Neutrophil (primary cell): Measurements from ENCODE around the gene STK11.

Experiments
- H3K27ac ChIP-seq: fragments of 200-600 bp; sonication (generic); 2 replicates; pipeline ENCODE4 v1.5.1; 2016; ENCODE audit warnings: mild to moderate bottlenecking, moderate library complexity
- H3K27me3 ChIP-seq: fragments of 200-600 bp; sonication (generic); 2 replicates; pipeline ENCODE4 v1.6.0; 2016; ENCODE audit warnings: mild to moderate bottlenecking
- H3K36me3 ChIP-seq: fragments of 200-600 bp; sonication (generic); 2 replicates; pipeline ENCODE4 v1.5.1; 2017
- H3K4me1 ChIP-seq, 2 experiments: fragments of 200-600 bp in 1 of 2; sonication (generic) in 1 of 2; 1 replicate in 1 of 2; 2 replicates in 1 of 2; pipeline versions ENCODE4 v1.5.1 to v1.6.1; 2013 to 2016; ENCODE audit warnings: low read depth in 1 of 2, low read length in 1 of 2, mild to moderate bottlenecking in 1 of 2, moderate library complexity in 1 of 2; ENCODE audit not compliant: control insufficient read depth in 1 of 2, insufficient read depth in 1 of 2
- H3K4me3 ChIP-seq, 2 experiments: fragments of 200-600 bp in 1 of 2; sonication (generic) in 1 of 2; 1 replicate in 1 of 2; 2 replicates in 1 of 2; pipeline ENCODE4 v1.5.1; 2013 to 2016; ENCODE audit warnings: low read depth in 1 of 2, low read length in 1 of 2, mild to moderate bottlenecking in 1 of 2, moderate library complexity in 1 of 2
- H3K9me3 ChIP-seq: fragments of 200-600 bp; sonication (generic); 2 replicates; pipeline ENCODE4 v1.5.1; 2016
- CTCF ChIP-seq: fragments of 200-600 bp; sonication (generic); IDR thresholded peaks from 2 replicates; pipeline ENCODE4 v1.5.1; 2016; ENCODE audit warnings: antibody characterized with exemption

Gene STK11

GRCh38 chr19:1270213-1270853 lies 64.8 kb downstream of the STK11 start:
- peaks cover 86 to 95% of the 10 kb centered on the region in 2 experiments for H3K4me1 ChIP-seq

DNA sequence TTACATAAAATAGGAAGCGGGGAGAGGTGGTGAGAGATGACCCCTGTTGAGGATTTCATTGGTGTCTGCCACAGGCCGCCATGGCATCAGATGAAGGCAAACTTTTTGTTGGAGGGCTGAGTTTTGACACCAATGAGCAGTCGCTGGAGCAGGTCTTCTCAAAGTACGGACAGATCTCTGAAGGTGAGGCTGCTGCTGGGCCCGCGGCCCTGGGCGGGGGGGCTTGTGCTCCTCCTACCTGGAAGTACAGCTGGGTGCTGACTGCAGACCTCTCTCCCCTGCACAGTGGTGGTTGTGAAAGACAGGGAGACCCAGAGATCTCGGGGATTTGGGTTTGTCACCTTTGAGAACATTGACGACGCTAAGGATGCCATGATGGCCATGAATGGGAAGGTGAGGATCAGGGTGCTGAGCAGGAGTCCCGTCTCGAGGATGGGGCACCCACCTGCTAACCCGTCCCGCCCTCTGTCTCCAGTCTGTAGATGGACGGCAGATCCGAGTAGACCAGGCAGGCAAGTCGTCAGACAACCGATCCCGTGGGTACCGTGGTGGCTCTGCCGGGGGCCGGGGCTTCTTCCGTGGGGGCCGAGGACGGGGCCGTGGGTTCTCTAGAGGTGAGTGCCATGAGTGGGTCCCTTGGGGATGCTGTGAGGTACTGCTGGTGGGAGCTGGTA lies 65.4 kb downstream of the STK11 start:
- Histone ChIP-seq H3K36me3 (peaks cover 45% of the 10 kb centered on the region), H3K4me1 (peaks cover 81 to 92% of the 10 kb centered on the region in 2 experiments), H3K4me3 (peak overlapping the region; percentile 76 to 80)

More at GRCh38 chr19:1270213-1270853, 64.8 kb downstream of the STK11 start:
- no peaks in the 10 kb centered on the region for H3K9me3 ChIP-seq
- no peak for TF ChIP-seq CTCF
- peaks cover 45% of the 10 kb centered on the region for H3K36me3 ChIP-seq
- peak overlapping the region; percentile 76 to 80 for H3K4me3 ChIP-seq
- peaks cover 8% of the 10 kb centered on the region for H3K27me3 ChIP-seq
- peak overlapping the region; percentile 99 for H3K27ac ChIP-seq

DNA sequence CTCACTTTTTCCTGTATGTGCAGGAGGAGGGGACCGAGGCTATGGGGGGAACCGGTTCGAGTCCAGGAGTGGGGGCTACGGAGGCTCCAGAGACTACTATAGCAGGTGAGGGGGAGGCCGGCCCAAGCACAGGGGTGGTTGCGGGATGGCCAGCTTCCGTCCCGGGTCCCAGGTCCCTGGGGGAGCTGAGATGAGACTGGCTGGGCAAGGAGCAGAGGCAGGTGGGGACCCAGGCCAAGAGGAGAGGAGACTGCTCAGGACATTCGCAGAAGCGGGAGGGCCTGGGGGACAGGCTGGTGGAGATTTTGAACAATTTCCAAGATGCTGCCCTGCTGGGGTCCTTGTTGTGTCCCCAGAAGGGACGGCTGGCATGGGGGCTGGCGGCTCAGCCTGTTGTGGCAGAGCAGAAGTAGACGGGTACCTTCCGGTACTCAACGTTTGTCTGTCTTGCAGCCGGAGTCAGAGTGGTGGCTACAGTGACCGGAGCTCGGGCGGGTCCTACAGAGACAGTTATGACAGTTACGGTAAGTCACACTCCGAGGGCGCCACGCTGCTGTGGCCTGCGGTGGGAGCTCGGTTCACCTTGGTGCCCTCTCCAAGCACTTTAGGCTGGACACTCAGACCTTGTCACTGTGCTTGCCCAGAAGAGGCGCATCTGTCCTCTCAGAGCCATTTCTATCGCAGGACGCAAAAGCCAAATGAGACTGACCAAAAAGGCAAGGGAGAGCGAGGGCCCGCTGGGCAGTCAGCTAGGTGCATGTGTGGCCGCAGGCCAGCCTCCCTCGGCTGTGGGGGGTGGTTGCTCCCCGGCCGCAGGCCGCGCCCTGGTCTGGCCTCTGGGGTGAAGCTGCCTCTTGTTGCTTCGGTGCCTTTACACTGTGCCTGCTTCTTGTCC lies 66.2 kb downstream of the STK11 start:
- Histone ChIP-seq H3K4me3 (peak overlapping the region; percentile 76 to 80), H3K36me3 (peaks cover 45% of the 10 kb centered on the region), H3K27me3 (peaks cover 8% of the 10 kb centered on the region), H3K27ac (peak overlapping the region; percentile 99), H3K4me1 (peaks cover 85 to 92% of the 10 kb centered on the region in 2 experiments), H3K9me3 (no peaks in the 10 kb centered on the region)
- no peak for TF ChIP-seq CTCF

More for the DNA sequence above, 65.4 kb downstream of the STK11 start:
- Histone ChIP-seq H3K9me3 (no peaks in the 10 kb centered on the region), H3K27ac (peak overlapping the region; percentile 99), H3K27me3 (peaks cover 8% of the 10 kb centered on the region)
- TF ChIP-seq CTCF = no peak

- no peak for TF ChIP-seq CTCF
- Histone ChIP-seq H3K27me3 (peaks cover 2% of the 10 kb centered on the region), H3K9me3 (no peaks in the 10 kb centered on the region), H3K36me3 (peaks cover 45% of the 10 kb centered on the region), H3K4me1 (peaks cover 81 to 88% of the 10 kb centered on the region in 2 experiments), H3K4me3 (peak overlapping the region; percentile 76 to 80), H3K27ac (peak overlapping the region; percentile 99)
Observed at GRCh38 chr19:1272423-1273262, 67.1 kb downstream of the STK11 start.
